OCI-LY1 (cell line): ENCODE results near the gene CMTM8.

Experiments
- CTCF ChIP-seq: fragments of 200-600 bp; sonication (generic), shearing (Covaris generic); IDR thresholded peaks from 2 replicates; pipeline ENCODE4 v1.5.1; 2017; ENCODE audit warnings: mild to moderate bottlenecking, antibody characterized with exemption, low read length, moderate library complexity, mixed read lengths
- EZH2 ChIP-seq: fragments of 200-600 bp; sonication (generic), shearing (Covaris generic); IDR thresholded peaks from 2 replicates; pipeline ENCODE4 v1.8.0; 2017; ENCODE audit warnings: borderline replicate concordance, mixed run types, mild to moderate bottlenecking, antibody characterized with exemption, low read length, moderate library complexity, mixed read lengths

GRCh38 chr3:32224016-32224516, 14.4 kb upstream of the CMTM8 start:
- TF ChIP-seq CTCF (no peak), EZH2 (no peak)
